SW480 (cell line): ENCODE results near the gene NTHL1.
A peak's percentile ranks its signal among the peaks of the same experiment; 100 is the strongest.
"Not testable (repeated sequence)": the region's sequence is repeated elsewhere in the genome, so short reads cannot be mapped to it uniquely, and the experiment has no call there.

ENCODE experiments used
- DNase-seq: peaks from one replicate; pipeline ENCODE4 v3.0.0-alpha.2; 2016; ENCODE audit warnings: low spot score

NTHL1 gene

GRCh38 chr16:2028146-2028545, 19.5 kb downstream of the NTHL1 start:
- no peak for DNase-seq

- no peak for DNase-seq
These were observed 20.3 kb downstream of the NTHL1 start for GRCh38 chr16:2027024-2028010.

GRCh38 chr16:2026461-2027023, 21.1 kb downstream of the NTHL1 start, which contains the start of gene NHERF2:
TSS of gene NHERF2 (plus strand) at chr16:2026902. CDS start at chr16:2027006, 104 bp downstream.
- DNase-seq, result no peak

GRCh38 chr16:2025878-2026460, 21.7 kb downstream of the NTHL1 start:
- DNase-seq, result no peak

GRCh38 chr16:2025251-2025650, 22.4 kb downstream of the NTHL1 start:
- DNase-seq, result no peak

GRCh38 chr16:2024032-2024420, 23.6 kb downstream of the NTHL1 start:
- no peak for DNase-seq

GRCh38 chr16:2023092-2024031, 24.3 kb downstream of the NTHL1 start:
- DNase-seq, result peak; percentile 75

- DNase-seq, result no peak
These were observed 24.9 kb downstream of the NTHL1 start for GRCh38 chr16:2022723-2023091.

GRCh38 chr16:2019921-2020831, 27.5 kb downstream of the NTHL1 start:
- no peak for DNase-seq

- DNase-seq, result no peak
These were observed 28.1 kb downstream of the NTHL1 start, which contains the start of gene NPW for GRCh38 chr16:2019518-2019920. TSS of gene NPW (plus strand) at chr16:2019785.

GRCh38 chr16:2016407-2016922, 31.2 kb downstream of the NTHL1 start:
- no peak for DNase-seq

GRCh38 chr16:2015947-2016208, 31.8 kb downstream of the NTHL1 start:
- no peak for DNase-seq

- peak; percentile 80 for DNase-seq
These were observed 32.3 kb downstream of the NTHL1 start for GRCh38 chr16:2015117-2015946.

GRCh38 chr16:2013527-2013926, 34.1 kb downstream of the NTHL1 start:
- DNase-seq, result no peak

GRCh38 chr16:2011726-2012125, 35.9 kb downstream of the NTHL1 start:
- DNase-seq, result not testable (repeated sequence)

GRCh38 chr16:2009791-2010510, 37.7 kb downstream of the NTHL1 start, which contains the start of gene ZNF598:
TSS of gene ZNF598 (minus strand) at chr16:2009821.
- DNase-seq, result peak; percentile 85

- DNase-seq, result no peak
These were observed 38.4 kb downstream of the NTHL1 start for GRCh38 chr16:2009164-2009711.

- no peak for DNase-seq
These were observed 38.9 kb downstream of the NTHL1 start for GRCh38 chr16:2008631-2009163.
